IMR-90 (cell line): Measurements from ENCODE around the gene AGAP9.

Source experiments
- CEBPB ChIP-seq: IDR thresholded peaks from 2 replicates; pipeline ENCODE4 v1.6.1; 2012; ENCODE audit warnings: low read depth, low read length, improper control_type of control experiment
- CTCF ChIP-seq: conservative IDR thresholded peaks from 2 replicates; pipeline ENCODE4 v1.5.1; 2012; ENCODE audit warnings: mild to moderate bottlenecking, low read depth, low read length, improper control_type of control experiment
- ELK1 ChIP-seq: fragments of 150-350 bp; IDR thresholded peaks from 2 replicates; pipeline ENCODE4 v1.6.1; 2016; ENCODE audit warnings: low read depth, mild to moderate bottlenecking, low read length, moderate library complexity, borderline replicate concordance
- MAFK ChIP-seq: IDR thresholded peaks from 2 replicates; pipeline ENCODE4 v1.6.1; 2012; ENCODE audit warnings: low read depth, low read length, improper control_type of control experiment
- POLR2A ChIP-seq: IDR thresholded peaks from 2 replicates; pipeline ENCODE4 v1.6.1; 2012; ENCODE audit warnings: mild to moderate bottlenecking, low read depth, low read length
- RCOR1 ChIP-seq: IDR thresholded peaks from 2 replicates; pipeline ENCODE4 v1.6.1; 2012; ENCODE audit warnings: mild to moderate bottlenecking, low read length, improper control_type of control experiment; ENCODE audit not compliant: insufficient replicate concordance
- RFX5 ChIP-seq: IDR thresholded peaks from 2 replicates; pipeline ENCODE4 v1.8.0; 2012; ENCODE audit warnings: low read depth, mild to moderate bottlenecking, low read length, moderate library complexity
- SMC3 ChIP-seq: fragments of 150-350 bp; IDR thresholded peaks from 2 replicates; pipeline ENCODE4 v1.6.1; 2016; ENCODE audit warnings: low read depth, mild to moderate bottlenecking, antibody characterized with exemption, low read length, moderate library complexity

- no peak for TF ChIP-seq CTCF
- no peak for TF ChIP-seq MAFK
- TF ChIP-seq ELK1, result no peak
- TF ChIP-seq RCOR1, result no peak
- TF ChIP-seq CEBPB, result no peak
- TF ChIP-seq POLR2A, result no peak
- no peak for TF ChIP-seq SMC3
- no peak for TF ChIP-seq RFX5
These were observed 66.5 kb downstream of the AGAP9 start for GRCh38 chr10:47456794-47457527.
